Loucy (cell line): ENCODE data around the gene MMP24.
"Not testable (repeated sequence)": the region's sequence is repeated elsewhere in the genome, so short reads cannot be mapped to it uniquely, and the experiment has no call there.

Experiments
- H2AFZ ChIP-seq: fragments of 200-600 bp; sonication (generic); 2 replicates; pipeline ENCODE4 v1.6.0; 2016; ENCODE audit warnings: antibody characterized with exemption, mild to moderate bottlenecking, low read length, moderate library complexity
- H3F3A ChIP-seq: fragments of 200-600 bp; 2 replicates; pipeline ENCODE4 v1.6.0; 2016; ENCODE audit warnings: antibody characterized with exemption, low read depth, mild to moderate bottlenecking
- H3K27me3 ChIP-seq: fragments of 200-600 bp; sonication (generic); 2 replicates; pipeline ENCODE4 v1.6.1; 2014; ENCODE audit warnings: low read length, mild to moderate bottlenecking; ENCODE audit not compliant: insufficient read depth, poor library complexity, severe bottlenecking
- H3K36me3 ChIP-seq: fragments of 200-600 bp; sonication (generic); 2 replicates; pipeline ENCODE4 v1.6.1; 2016; ENCODE audit warnings: low read length; ENCODE audit not compliant: insufficient read depth
- H3K4me1 ChIP-seq: fragments of 200-600 bp; sonication (generic); 2 replicates; pipeline ENCODE4 v1.5.1; 2014; ENCODE audit warnings: low read length, mild to moderate bottlenecking; ENCODE audit not compliant: insufficient read depth, poor library complexity, severe bottlenecking
- H3K4me2 ChIP-seq: fragments of 200-600 bp; sonication (generic); 2 replicates; pipeline ENCODE4 v1.6.0; 2014; ENCODE audit warnings: antibody characterized with exemption, low read length, low read depth, mild to moderate bottlenecking; ENCODE audit not compliant: poor library complexity, severe bottlenecking
- H3K4me3 ChIP-seq: fragments of 200-600 bp; sonication (generic); 2 replicates; pipeline ENCODE4 v1.5.1; 2014; ENCODE audit warnings: low read length, mild to moderate bottlenecking, mixed read lengths; ENCODE audit not compliant: poor library complexity, severe bottlenecking
- H3K79me2 ChIP-seq: fragments of 200-600 bp; sonication (generic); 2 replicates; pipeline ENCODE4 v1.6.1; 2014; ENCODE audit warnings: low read length; ENCODE audit not compliant: insufficient read depth
- H3K9ac ChIP-seq: fragments of 200-600 bp; sonication (generic); 2 replicates; pipeline ENCODE4 v1.6.0; 2014; ENCODE audit warnings: mild to moderate bottlenecking, low read depth, low read length, moderate library complexity; ENCODE audit not compliant: poor library complexity, severe bottlenecking
- H3K9me2 ChIP-seq: fragments of 200-600 bp; sonication (generic); replicated peaks from 2 replicates; pipeline ENCODE4 v1.6.1; 2016; ENCODE audit warnings: low read depth, low read length, mixed read lengths
- H3K9me3 ChIP-seq: fragments of 200-600 bp; sonication (generic); 2 replicates; pipeline ENCODE4 v1.6.1; 2014; ENCODE audit warnings: mild to moderate bottlenecking, antibody characterized with exemption, low read length, low read depth; ENCODE audit not compliant: insufficient read depth
- H4K20me1 ChIP-seq: fragments of 200-600 bp; sonication (generic); 2 replicates; pipeline ENCODE4 v1.6.0; 2014; ENCODE audit warnings: antibody characterized with exemption, low read length, mild to moderate bottlenecking; ENCODE audit not compliant: insufficient read depth, poor library complexity, severe bottlenecking
- CTCF ChIP-seq: fragments of 200-600 bp; sonication (generic); conservative IDR thresholded peaks from 2 replicates; pipeline ENCODE4 v1.5.1; 2014; ENCODE audit warnings: mild to moderate bottlenecking, antibody characterized with exemption, low read length
- EZH2phosphoT487 ChIP-seq: fragments of 200-600 bp; IDR thresholded peaks from 2 replicates; pipeline ENCODE4 v1.6.1; 2018; ENCODE audit warnings: antibody characterized with exemption, mild to moderate bottlenecking, moderate library complexity, borderline replicate concordance

The MMP24 gene

GRCh38 chr20:35248641-35249475 is 22.4 kb downstream of the MMP24 start:
- Histone ChIP-seq H3K27me3 (no peaks in the 10 kb centered on the region), H3K9ac (no peak overlapping the region), H3K9me2 (no peaks in the 10 kb centered on the region), H3K9me3 (no peaks in the 10 kb centered on the region), H3F3A (peaks cover 8% of the 10 kb centered on the region), H4K20me1 (no peaks in the 10 kb centered on the region), H3K79me2 (no peaks in the 10 kb centered on the region), H3K4me2 (no peak overlapping the region), H2AFZ (no peak overlapping the region), H3K4me3 (no peak overlapping the region), H3K4me1 (peaks cover 23% of the 10 kb centered on the region), H3K36me3 (no peaks in the 10 kb centered on the region)
- no peak for TF ChIP-seq CTCF
- no peak for TF ChIP-seq EZH2phosphoT487

- no peaks in the 10 kb centered on the region for H3K9me2 ChIP-seq
- peak overlapping the region; percentile 6 for H3K4me3 ChIP-seq
- H3K79me2 ChIP-seq: no peaks in the 10 kb centered on the region
- H3K4me1 ChIP-seq: peaks cover 23% of the 10 kb centered on the region
- H4K20me1 ChIP-seq: no peaks in the 10 kb centered on the region
- H3K27me3 ChIP-seq: no peaks in the 10 kb centered on the region
- H3K9ac ChIP-seq: no peak overlapping the region
- H3K9me3 ChIP-seq: no peaks in the 10 kb centered on the region
- TF ChIP-seq EZH2phosphoT487 (no peak), CTCF (no peak)
- H2AFZ ChIP-seq: no peak overlapping the region; the same call in 1 of the 2 replicates
- peak overlapping the region; percentile 62 for H3K4me2 ChIP-seq
- H3K36me3 ChIP-seq: no peaks in the 10 kb centered on the region
- H3F3A ChIP-seq: peaks cover 8% of the 10 kb centered on the region
Measured at GRCh38 chr20:35251613-35251940, 25.1 kb downstream of the MMP24 start.

DNA sequence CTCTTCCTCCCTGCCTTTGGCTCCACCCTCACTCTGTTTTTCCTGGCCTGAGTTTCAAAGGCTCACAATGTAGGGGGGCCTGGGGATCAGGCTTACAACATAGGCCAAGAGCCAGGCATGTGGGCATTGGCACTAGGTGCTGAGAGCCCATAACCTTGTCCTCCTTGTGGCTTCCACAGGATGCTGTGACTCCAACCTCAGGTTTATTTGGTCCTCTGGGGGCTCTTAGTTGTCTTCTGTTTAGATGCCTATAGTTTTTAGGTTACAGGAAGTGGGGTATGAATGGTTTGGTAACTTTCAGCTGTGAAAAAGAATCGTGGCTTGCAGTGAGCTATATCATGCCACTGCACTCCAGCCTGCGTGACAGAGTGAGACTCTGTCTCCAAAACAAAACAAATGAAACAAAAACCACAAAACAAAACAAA is 25.6 kb downstream of the MMP24 start:
- H3K27me3 ChIP-seq: no peaks in the 10 kb centered on the region
- no peak overlapping the region; the same call in 1 of the 2 replicates for H2AFZ ChIP-seq
- no peaks in the 10 kb centered on the region for H3K79me2 ChIP-seq
- H3F3A ChIP-seq: peaks cover 8% of the 10 kb centered on the region
- H3K4me1 ChIP-seq: peaks cover 23% of the 10 kb centered on the region
- H3K4me3 ChIP-seq: peak overlapping the region; percentile 37
- H3K36me3 ChIP-seq: no peaks in the 10 kb centered on the region
- H3K4me2 ChIP-seq: peak overlapping the region; percentile 62
- no peak for TF ChIP-seq EZH2phosphoT487
- TF ChIP-seq CTCF: no peak
- H3K9me3 ChIP-seq: no peaks in the 10 kb centered on the region
- H3K9me2 ChIP-seq: no peaks in the 10 kb centered on the region
- H4K20me1 ChIP-seq: no peaks in the 10 kb centered on the region
- no peak overlapping the region for H3K9ac ChIP-seq

GRCh38 chr20:35252598-35252997 is 26.1 kb downstream of the MMP24 start:
- not testable (repeated sequence) for H3K27me3 ChIP-seq, H4K20me1 ChIP-seq, H3K9ac ChIP-seq, H3K36me3 ChIP-seq, H3F3A ChIP-seq, H2AFZ ChIP-seq, H3K9me3 ChIP-seq, H3K79me2 ChIP-seq, H3K9me2 ChIP-seq
- peak overlapping the region; percentile 62 for H3K4me2 ChIP-seq
- peaks cover 23% of the 10 kb centered on the region for H3K4me1 ChIP-seq
- H3K4me3 ChIP-seq: peak overlapping the region; percentile 37
